ENCODE measurements around the gene GOLGA8M.
"Not testable (repeated sequence)": the region's sequence is repeated elsewhere in the genome, so short reads cannot be mapped to it uniquely, and the experiment has no call there.

The GOLGA8M gene, protein sequence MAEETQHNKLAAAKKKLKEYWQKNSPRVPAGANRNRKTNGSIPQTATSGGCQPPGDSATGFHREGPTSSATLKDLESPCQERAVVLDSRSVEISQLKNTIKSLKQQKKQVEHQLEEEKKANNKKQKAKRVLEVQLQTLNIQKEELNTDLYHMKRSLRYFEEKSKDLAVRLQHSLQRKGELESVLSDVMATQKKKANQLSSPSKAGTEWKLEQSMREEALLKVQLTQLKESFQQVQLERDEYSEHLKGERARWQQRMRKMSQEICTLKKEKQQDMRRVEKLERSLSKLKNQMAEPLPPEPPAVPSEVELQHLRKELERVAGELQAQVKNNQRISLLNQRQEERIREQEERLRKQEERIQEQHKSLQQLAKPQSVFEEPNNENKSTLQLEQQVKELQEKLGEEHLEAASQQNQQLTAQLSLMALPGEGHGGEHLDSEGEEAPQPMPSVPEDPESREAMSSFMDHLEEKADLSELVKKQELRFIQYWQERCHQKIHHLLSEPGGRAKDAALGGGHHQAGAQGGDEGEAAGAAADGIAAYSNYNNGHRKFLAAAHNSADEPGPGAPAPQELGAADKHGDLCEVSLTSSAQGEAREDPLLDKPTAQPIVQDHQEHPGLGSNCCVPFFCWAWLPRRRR

DNA sequence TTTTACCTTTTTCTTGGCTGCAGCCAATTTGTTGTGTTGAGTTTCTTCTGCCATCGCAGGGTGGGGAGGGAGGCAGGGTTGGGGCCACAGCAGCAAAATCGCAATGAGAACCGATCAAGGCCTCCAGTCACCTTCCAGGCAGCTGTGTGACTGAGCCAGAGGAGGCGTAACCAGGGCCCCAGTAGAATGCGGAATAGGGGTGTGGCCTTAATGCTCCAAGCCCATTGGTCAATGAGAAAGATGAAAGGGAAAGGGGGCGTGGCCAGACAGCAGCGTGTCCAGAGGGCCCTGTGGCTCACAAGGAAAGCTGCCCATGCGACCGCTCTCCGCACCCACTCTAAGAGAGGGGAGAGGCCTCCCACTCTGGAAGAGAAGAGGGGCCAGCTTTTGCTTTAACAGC, at the start of gene GOLGA8M:
GOLGA8M (minus strand) TSS at position 152 of the 400 bp plus-strand sequence; CDS start at position 54, 98 bp downstream.
- DNase-seq (ENCODE audit: low read depth in 3 of 3), result not testable (repeated sequence)

DNA sequence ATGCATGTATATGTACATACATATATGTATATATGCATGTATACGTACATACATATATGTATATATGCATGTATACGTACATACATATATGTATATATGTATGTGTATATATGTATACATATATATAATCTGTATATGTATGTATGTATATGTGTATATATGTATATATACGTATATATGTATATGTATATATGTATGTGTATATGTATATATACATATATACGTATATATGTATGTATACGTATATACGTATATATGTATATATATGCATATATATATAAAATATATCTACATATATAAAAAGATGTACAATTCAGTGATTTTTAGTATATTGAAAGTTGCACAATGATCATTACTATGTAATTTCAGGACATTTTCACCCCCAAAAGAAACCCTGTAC, 30.7 kb upstream of the GOLGA8M start:
- DNase-seq (ENCODE audit: low read depth in 3 of 3), result not testable (repeated sequence)

DNA sequence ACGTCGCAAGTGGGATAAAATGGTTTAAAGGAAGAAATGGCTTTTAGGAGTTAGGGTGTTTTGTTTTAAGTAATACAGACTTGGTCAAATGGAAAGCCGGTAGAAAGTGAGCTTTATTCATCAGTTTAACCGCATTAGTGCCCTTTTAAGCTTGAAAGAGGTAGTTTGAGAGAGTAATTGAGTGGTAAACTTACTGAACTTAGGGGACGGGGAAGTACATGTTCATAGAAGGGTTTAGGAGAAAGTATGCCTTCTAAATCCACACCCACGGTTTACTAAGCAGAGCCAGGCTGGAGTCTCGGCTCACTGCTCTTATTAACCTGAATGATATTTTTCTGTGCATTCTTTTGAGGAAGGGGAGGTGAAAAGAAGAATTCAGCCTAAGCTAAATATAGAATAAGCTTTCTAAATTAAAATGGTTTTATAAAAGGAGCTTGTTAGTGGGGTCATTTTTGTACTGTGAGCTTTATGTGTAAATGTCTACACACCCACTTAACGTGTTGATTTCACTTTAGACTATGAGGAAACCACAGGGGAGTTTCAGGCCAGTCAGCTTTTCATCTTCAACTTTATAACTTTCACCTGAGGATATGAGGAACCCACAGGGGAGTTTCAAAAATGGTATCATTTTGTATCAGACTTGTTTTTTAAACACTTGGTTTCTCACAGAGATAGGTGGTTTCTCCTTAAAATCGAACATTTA, 26.5 kb upstream of the GOLGA8M start:
- not testable (repeated sequence) for DNase-seq (ENCODE audit: low read depth in 3 of 3)

DNA sequence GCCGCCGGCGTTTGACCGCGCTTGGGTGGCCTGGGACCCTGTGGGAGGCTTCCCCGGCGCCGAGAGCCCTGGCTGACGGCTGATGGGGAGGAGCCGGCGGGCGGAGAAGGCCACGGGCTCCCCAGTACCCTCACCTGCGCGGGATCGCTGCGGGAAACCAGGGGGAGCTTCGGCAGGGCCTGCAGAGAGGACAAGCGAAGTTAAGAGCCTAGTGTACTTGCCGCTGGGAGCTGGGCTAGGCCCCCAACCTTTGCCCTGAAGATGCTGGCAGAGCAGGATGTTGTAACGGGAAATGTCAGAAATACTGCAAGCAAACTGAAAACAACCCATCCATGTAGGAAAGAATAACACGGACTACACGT, 26.0 kb upstream of the GOLGA8M start:
- not testable (repeated sequence) for DNase-seq (ENCODE audit: low read depth in 3 of 3)

DNA sequence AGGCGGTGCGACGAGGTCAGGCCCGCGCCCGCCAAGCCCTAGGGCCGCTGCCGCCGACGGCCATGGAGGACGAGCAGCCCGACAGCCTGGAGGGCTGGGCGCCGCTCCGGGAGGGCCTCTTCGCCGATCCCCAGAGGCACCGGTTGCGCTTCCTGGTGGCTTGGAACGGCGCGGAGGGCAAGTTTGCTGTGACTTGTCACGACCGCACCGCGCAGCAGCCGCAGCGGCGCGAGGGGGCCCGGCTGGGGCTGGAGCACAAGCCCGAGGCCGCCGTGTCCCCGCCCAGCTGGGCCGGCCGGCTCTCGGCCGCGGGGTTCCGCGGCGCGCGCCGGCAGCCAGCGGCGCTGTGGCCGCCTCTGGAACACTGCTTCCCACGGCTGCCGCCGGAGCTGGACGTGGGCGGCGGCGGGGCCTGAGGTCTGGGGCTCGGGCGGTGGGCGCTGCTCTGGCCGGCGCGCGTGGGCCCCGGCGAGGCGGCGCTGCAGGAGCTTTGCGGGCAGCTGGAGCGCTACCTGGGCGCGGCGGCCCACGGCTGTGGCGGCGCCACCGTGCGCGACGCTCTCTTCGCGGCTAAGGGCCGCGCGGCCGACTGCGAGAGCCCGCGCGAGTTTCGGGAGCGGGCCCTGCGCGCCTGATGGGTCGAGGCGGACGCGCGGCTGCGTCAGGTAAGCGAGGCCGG, 25.4 kb upstream of the GOLGA8M start:
- not testable (repeated sequence) for DNase-seq (ENCODE audit: low read depth in 3 of 3)

DNA sequence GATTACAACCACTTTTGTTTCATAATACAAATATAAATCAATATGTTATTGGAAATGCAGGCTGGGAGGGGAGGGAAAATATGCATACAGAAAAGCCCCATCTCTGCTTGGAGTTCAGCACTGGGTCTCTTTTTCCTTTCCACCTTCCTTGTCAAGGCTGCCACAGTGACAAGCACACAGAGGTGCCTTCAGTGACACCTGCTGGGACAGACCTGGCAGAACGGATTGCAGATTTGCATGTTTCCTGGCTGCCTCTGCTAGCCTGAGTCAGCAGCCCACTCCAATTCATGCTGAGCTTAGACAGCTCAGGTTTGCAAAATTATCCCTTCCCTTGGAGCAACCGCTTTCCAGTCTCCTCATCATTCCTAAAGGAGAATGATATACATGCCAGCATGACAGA, 15.8 kb upstream of the GOLGA8M start:
- not testable (repeated sequence) for DNase-seq (ENCODE audit: low read depth in 3 of 3)

DNA sequence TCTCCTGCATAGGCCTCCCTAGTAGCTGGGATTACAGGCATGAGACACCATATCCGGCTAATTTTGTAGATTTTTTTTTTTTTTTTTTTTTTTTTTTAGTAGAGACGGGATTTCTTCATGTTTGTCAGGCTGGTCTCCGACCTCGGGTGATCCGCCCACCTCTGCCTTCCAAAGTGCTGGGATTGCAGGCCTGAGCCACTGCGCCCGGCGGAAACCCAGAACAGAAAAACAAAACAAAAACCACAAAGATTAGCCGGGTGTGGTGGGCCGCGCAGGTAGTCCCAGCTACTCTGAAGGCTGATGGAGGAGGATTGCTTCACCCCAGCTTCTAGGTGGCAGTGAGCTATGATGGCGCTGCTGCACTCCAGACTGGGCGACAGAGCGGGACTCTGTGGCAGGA, 14.8 kb upstream of the GOLGA8M start:
- not testable (repeated sequence) for DNase-seq (ENCODE audit: low read depth in 3 of 3)

DNA sequence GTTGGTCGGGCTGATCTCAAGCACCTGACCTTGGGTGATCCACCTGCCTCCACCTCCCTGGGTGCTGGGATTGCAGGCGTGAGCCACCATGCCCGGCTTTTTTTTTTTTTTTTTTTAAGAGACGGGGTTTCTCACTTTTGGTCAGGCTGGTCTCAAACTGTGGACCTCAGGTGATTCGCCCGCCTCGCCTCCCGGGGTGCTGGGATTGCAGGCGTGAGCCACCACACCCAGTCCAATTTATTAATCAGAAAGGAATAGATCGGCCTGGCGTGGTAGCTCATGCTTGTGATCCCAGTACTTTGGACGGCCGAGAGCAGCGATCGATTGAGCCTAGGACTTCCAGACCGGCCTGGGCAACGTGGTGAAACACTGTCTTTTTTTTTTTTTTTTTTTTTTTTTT, 13.9 kb upstream of the GOLGA8M start:
- DNase-seq (ENCODE audit: low read depth in 3 of 3), result no peak

DNA sequence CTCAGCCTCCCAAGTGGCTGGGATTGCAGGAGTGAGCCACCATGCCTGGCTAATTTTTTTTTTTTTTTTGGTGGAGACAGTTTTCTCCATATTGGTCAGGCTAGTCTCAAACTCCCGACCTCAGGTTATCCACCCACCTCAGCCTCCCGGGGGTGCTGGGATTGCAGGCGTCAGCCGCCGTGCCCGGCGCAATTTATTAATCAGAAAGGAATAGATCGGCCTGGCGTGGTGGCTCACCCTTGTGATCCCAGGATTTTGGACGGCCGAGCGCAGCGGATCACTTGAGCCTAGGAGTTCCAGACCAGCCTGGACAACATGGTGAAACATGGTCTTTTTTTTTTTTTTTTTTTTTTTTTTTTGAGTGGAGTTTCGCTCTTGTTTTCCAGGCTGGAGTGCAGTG, 13.3 kb upstream of the GOLGA8M start:
- no peak for DNase-seq (ENCODE audit: low read depth in 3 of 3)

DNA sequence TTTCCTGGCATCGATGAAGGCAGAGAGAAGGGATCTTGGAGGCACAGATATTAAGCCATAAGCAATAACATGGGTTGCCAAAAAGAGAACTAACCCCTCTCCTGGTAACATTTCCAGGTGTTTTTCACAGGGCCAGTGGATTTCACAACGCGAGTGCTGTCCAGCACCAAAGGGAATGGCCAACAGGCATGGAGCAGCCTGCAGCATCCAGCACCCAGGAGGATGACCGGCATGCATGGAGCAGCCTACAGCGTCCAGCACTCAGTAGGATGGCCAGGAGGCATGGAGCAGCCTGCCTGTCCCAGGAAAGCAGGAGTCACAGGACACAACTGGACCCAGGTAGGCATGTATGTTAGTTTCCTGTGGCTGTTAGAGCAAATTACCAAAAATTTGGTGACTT, 11.8 kb upstream of the GOLGA8M start:
- not testable (repeated sequence) for DNase-seq (ENCODE audit: low read depth in 3 of 3)

DNA sequence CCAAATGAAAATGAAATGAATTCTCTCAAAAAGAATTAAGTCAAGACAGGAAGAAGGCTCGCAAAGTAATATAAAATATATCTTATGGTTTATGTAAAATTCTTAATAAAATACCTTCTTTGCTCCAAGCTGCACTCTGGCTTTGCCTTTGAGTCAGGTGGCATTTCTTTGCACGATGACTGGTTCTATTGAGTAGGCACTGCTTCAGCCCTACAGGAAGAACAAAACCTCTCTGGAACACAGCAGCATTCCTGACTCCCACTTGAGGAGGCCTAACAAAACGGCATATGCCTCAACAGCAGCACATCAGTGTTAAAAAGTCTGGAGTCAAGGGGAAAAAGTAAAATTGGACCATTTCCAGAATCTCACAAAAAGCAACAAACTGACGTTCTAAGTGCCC, 7.4 kb upstream of the GOLGA8M start:
- not testable (repeated sequence) for DNase-seq (ENCODE audit: low read depth in 3 of 3)

DNA sequence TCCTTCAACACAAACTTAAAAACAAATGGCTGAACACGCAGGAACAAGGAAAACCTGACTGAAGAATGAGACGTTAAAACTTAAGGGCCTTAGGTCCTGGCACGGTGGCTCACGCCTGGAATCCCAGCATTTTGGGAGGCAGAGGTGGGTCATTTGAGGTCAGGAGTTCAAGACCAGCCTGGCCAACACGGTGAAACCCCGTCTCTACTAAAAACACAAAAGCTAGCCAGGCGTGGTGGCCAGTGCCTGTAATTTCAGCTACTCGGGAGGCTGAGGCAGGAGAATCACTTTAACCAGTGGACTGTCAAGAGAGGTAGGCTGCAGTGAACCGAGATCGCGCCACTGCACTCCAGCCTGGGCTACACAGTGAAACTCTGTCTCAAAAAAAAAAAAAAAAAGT, 6.4 kb upstream of the GOLGA8M start:
- not testable (repeated sequence) for DNase-seq (ENCODE audit: low read depth in 3 of 3)

DNA sequence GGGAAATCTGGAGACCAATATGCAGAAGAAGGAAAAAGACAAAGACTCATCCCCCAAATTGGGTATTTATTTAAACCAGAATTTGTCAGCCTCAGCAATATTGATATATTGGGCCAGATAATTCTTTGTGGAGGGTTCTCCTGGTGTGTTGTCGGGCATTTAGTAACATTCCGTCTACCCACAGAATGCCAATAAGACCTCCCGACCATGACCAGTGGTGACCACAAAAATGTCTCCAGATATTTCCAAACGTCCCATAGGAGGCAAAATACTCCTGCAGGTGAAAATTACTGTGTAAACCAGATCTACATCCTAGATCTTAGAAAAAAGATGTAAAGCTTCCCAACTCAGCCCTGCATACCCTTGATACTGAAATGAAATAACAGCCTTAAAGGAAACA, 2.0 kb upstream of the GOLGA8M start:
- not testable (repeated sequence) for DNase-seq (ENCODE audit: low read depth in 3 of 3)

DNA sequence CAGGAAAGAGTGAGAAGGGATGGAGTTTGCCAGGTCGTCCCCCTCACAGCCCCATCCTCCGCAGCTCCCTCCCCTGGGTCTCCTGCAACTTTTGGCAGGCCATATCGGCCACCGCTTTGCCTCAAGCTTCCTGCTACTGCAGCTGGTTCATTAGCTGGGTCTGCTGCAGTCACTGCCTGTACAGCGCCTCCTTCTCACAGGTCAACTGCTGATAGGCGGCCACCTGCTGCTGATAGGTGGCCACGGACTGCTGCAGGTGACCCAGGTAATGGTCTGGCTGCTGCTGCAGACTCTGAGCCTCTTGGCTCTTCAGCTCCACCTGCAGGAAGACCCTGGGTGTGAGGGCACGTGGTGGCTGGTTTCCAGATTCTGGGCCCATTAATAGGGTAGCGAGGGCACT, 8.3 kb downstream of the GOLGA8M start:
- DNase-seq (ENCODE audit: low read depth in 3 of 3), result not testable (repeated sequence)

DNA sequence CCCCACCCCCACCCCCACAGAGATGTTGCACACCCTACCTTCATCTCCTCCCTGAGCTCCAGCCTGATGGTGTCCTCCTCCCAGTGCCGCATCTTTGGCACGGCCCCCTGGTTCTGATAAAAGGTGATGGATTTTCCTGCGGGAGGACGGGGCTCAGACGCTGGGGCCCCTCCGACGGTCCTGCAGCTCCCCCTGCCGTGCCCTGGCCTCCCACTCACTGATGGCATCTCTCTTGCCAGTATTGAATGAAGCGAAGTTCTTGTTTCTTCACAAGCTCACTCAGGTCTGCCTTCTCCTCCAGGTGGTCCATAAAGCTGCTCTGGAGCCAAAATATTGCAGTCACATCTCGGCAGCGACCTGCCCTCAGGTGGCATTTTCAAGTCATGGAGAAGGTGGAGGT, 9.8 kb downstream of the GOLGA8M start:
- not testable (repeated sequence) for DNase-seq (ENCODE audit: low read depth in 3 of 3)

DNA sequence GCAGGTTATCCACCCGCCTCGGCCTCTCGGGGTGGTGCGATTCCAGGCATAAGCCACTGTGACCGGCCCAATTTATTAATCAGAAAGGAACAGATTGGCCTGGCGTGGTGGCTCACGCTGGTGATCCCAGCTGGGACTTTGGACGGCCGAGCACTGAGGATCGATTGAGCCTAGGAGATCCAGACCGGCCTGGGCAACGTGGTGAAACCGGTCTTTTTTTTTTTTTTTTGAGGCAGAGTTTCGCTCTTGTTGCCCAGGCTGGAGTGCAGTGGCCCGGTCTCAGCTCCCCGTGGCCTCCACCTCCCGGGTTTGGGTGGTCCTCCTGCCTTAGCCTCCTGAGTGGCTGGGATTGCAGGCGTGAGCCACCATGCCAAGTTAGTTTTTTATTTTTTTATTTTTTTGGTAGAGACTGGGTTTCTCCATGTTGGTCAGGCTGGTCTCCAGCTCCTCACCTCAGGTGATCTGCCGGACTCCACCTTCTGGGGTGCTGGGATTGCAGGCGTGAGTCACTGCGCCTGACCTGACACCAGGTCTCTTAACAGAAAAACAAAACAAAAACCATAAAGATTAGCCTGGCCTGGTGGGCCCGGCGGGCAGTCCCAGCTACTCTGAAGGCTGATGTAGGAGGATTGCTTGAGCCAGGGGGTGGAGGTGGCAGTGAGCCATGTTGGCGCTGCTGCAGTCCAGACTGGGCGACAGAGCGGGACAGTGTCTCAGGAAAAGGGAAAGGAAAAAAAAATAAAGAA, 18.0 kb downstream of the GOLGA8M start:
- not testable (repeated sequence) for DNase-seq (ENCODE audit: low read depth in 3 of 3)

DNA sequence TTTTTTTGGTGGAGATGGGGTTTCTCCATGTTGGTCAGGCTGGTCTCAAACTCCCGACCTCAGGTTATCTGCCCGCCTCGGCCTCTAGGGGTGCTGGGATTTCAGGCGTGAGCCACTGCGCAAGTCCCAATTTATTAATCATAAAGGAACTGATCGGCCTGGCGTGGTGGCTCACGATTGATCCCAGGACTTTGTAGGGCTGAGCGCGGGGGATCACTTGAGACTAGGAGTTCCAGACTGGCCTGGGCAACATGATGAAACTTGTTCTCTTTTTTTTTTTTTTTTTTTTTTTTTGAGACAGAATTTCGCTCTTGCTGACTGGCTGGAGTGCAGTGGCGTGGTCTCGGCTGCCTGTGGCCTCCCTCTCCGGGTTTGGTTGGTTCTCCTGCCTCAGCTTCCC, 19.2 kb downstream of the GOLGA8M start:
- DNase-seq (ENCODE audit: low read depth in 3 of 3), result not testable (repeated sequence)

DNA sequence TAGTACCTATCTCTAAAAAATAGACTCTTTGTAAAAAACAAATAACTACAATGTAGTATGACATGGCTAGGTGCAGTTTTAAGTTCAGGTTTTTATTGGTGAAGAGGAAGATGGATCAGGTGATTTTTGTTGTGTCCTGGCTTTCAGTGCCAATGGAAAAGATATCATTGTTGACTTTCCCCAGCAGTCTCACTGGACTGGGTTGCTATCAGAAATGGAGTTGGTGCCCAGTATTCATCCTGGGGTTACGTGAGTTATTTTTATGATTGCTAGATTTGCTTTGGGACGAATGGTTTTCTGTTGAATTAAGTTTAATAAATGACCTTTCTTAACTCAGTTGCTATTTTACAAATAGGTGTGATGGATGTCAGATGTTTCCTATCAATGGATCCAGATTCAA, 38.7 kb downstream of the GOLGA8M start:
- DNase-seq (ENCODE audit: low read depth in 3 of 3), result not testable (repeated sequence)

DNA sequence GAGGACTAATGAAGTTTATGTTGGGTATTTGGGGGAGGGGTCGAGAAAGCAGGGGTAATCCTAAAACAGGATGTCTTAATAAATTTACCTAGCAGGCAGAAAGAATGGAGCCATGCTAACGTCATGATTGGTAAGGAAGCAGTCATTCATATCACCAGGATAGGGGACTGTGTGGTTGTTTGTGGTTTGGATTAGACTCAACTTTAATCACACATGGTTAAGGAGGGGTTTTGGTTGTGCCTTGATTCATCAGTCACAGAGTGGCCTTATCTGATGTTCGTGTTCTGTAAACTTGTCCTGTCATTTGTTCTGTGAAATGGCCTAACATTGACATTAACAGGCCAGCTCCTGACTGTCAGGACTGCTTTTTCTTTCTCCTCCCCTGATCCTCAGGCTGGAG, 40.1 kb downstream of the GOLGA8M start:
- not testable (repeated sequence) for DNase-seq (ENCODE audit: low read depth in 3 of 3)

DNA sequence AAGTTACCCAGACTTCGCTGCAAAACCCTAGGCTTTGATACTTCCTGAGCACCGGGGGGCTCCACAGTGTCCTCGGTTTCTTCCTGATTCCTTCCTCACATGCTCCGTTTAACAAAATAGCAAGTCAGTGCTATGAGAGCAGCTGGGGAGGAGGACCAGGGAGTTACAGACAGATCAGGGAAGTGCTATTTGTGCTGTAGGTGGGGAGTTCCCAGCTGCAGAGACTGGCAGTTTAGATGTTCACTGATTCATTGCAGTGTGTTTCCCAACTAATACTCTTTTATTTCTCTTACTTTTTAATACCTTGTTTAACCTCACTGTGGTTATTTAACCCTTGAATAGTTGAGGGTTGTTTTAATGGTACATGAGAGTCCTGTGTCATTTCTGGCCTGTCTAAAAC, 45.8 kb downstream of the GOLGA8M start:
- not testable (repeated sequence) for DNase-seq (ENCODE audit: low read depth in 3 of 3)

DNA sequence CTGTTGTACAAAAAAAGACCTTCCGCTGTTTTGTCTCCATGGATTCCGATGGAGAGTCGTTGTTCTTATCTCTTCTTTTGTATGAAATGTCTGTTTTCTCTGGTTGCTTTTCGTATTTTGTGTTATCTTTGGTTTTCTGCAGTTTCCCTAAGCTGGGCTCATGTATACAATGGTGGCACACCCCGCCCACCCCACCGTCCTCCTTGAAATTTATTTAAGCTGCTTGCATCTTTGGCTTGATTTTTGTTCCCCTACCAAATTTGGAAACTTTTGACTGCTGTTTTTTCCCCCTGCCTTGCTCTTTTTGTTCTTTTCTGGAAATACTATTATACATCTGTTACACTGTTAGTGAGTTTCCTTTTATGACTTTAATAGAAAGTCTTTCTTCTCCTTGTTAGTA, 47.6 kb downstream of the GOLGA8M start:
- not testable (repeated sequence) for DNase-seq (ENCODE audit: low read depth in 3 of 3)

Data from stimulated activated CD4-positive, alpha-beta T cell treated with anti-CD3 and anti-CD28 coated beads, TNF-alpha, amount 100 ng/mL, for 48 hours (primary cell).